Tibial nerve (tissue), 4 donors: ENCODE results near the gene CARS2.

Experiments used
- EP300 ChIP-seq, 2 donors: sonication (generic); formaldehyde crosslinking; IDR thresholded peaks; one replicate each; pipeline ENCODE4 v1.6.1; 2017; ENCODE audit warnings: antibody characterized with exemption in 2 of 2, mild to moderate bottlenecking in 1 of 2
- POLR2A ChIP-seq, 2 donors: fragments of 450-650 bp; IDR thresholded peaks; one replicate each; pipeline ENCODE4 v1.6.1; 2017; ENCODE audit warnings: antibody characterized with exemption in 2 of 2, mild to moderate bottlenecking in 2 of 2, moderate library complexity in 2 of 2
- TF ChIP-seq, protein P1 (sequence below), 5 experiments: fragments of 200-600 bp in 3 of 5; fragments of 450-650 bp in 2 of 5; sonication (generic) in 3 of 5; IDR thresholded peaks; one replicate each; pipeline ENCODE4 v1.5.1; 2016 to 2019; ENCODE audit warnings: antibody characterized with exemption in 5 of 5, mild to moderate bottlenecking in 3 of 5, moderate library complexity in 2 of 5

- TF ChIP-seq POLR2A (IDR thresholded peaks at IDR 0.05): no peak
- TF ChIP-seq, protein P1, sequence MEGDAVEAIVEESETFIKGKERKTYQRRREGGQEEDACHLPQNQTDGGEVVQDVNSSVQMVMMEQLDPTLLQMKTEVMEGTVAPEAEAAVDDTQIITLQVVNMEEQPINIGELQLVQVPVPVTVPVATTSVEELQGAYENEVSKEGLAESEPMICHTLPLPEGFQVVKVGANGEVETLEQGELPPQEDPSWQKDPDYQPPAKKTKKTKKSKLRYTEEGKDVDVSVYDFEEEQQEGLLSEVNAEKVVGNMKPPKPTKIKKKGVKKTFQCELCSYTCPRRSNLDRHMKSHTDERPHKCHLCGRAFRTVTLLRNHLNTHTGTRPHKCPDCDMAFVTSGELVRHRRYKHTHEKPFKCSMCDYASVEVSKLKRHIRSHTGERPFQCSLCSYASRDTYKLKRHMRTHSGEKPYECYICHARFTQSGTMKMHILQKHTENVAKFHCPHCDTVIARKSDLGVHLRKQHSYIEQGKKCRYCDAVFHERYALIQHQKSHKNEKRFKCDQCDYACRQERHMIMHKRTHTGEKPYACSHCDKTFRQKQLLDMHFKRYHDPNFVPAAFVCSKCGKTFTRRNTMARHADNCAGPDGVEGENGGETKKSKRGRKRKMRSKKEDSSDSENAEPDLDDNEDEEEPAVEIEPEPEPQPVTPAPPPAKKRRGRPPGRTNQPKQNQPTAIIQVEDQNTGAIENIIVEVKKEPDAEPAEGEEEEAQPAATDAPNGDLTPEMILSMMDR (IDR thresholded peaks at IDR 0.05): no peak
- no peak for TF ChIP-seq EP300 (IDR thresholded peaks at IDR 0.05)
Observed at GRCh38 chr13:110722971-110723370, 17.1 kb upstream of the CARS2 start.
